CD4-positive, alpha-beta memory T cell (primary cell): Measurements from ENCODE around the gene PLCD3. TPM values are rescaled to one million over a fixed set of nuclear protein-coding genes. Genes with fewer than 3 reads are reported as not detected.

ENCODE experiments used
- CTCF ChIA-PET: fragments of 350-600 bp; sonication (Branson Sonifier 250); formaldehyde crosslinking; loops from one replicate; lab custom pipeline; 2021; ENCODE audit warnings: inconsistent platforms; ENCODE audit not compliant: partially characterized antibody; lab: Charles Lee
- POLR2A ChIA-PET: fragments of 350-600 bp; sonication (Branson Sonifier 250); formaldehyde crosslinking; loops from one replicate; lab custom pipeline; 2021; ENCODE audit not compliant: partially characterized antibody; lab: Charles Lee
- DNase-seq, 5 donors: peaks; one replicate each; pipeline versions ENCODE4 v3.0.0 to v3.0.0-alpha.2; 2020 to 2022; ENCODE audit warnings: mixed read lengths in 1 of 5
- H3K27ac ChIP-seq: one replicate; pipeline ENCODE4 v1.7.0; 2013; ENCODE audit warnings: low read depth, low read length
- H3K27me3 ChIP-seq: 2 replicates; pipeline ENCODE4 v1.7.0; 2013; ENCODE audit warnings: mild to moderate bottlenecking, low read length, moderate library complexity; ENCODE audit not compliant: insufficient read depth
- H3K36me3 ChIP-seq: 2 replicates; pipeline ENCODE4 v1.7.0; 2013; ENCODE audit warnings: mild to moderate bottlenecking, low read length, moderate library complexity; ENCODE audit not compliant: insufficient read depth
- H3K4me1 ChIP-seq: 2 replicates; pipeline ENCODE4 v1.7.0; 2013; ENCODE audit warnings: mild to moderate bottlenecking, low read length, moderate library complexity; ENCODE audit not compliant: insufficient read depth
- H3K4me3 ChIP-seq, 2 donors: one replicate each; pipeline ENCODE4 v1.7.0; 2013; ENCODE audit warnings: low read length in 2 of 2, mild to moderate bottlenecking in 1 of 2
- H3K9me3 ChIP-seq, 2 donors: one replicate each; pipeline ENCODE4 v1.7.0; 2013; ENCODE audit warnings: low read length in 2 of 2, control low read depth in 1 of 2; ENCODE audit not compliant: control insufficient read depth in 1 of 2
- H3K27ac Mint-ChIP-seq, 7 donors: one replicate each; pipeline ENCODE4 v1.8.0; 2020 to 2021; ENCODE audit warnings: mixed read lengths in 7 of 7, mild to moderate bottlenecking in 6 of 7, inconsistent platforms in 3 of 7, moderate library complexity in 3 of 7
- H3K27me3 Mint-ChIP-seq, 2 donors: one replicate each; pipeline ENCODE4 v1.8.0; 2020 to 2021; ENCODE audit warnings: mixed read lengths in 2 of 2
- H3K36me3 Mint-ChIP-seq, 2 donors: one replicate each; pipeline ENCODE4 v1.8.0; 2020 to 2021; ENCODE audit warnings: mixed read lengths in 2 of 2, inconsistent platforms in 1 of 2, mild to moderate bottlenecking in 1 of 2
- H3K4me1 Mint-ChIP-seq, 4 donors: one replicate each; pipeline ENCODE4 v1.8.0; 2020 to 2021; ENCODE audit warnings: mixed read lengths in 4 of 4, mild to moderate bottlenecking in 1 of 4
- H3K4me3 Mint-ChIP-seq, 8 donors: one replicate each; pipeline ENCODE4 v1.8.0; 2020 to 2021; ENCODE audit warnings: mixed read lengths in 8 of 8, mild to moderate bottlenecking in 7 of 8, moderate library complexity in 6 of 8, inconsistent platforms in 3 of 8
- H3K9me3 Mint-ChIP-seq, 8 donors: one replicate each; pipeline ENCODE4 v1.8.0; 2020 to 2021; ENCODE audit warnings: mixed read lengths in 8 of 8, mild to moderate bottlenecking in 5 of 8, inconsistent platforms in 3 of 8, moderate library complexity in 1 of 8
- intact Hi-C: fragments of 100-400 bp; cut with micrococcal nuclease; formaldehyde crosslinking; loops from one replicate; pipeline ENCODE4 v1.15.1; 2023
- polyA plus RNA-seq, 2 donors: library from polyadenylated mRNA; unstranded; fragments of 300-500 nt; fragmentation: Illumina TruSeq; gene quantifications; one replicate each; pipeline ENCODE4 v1.2.3, GENCODE V29; 2021
- total RNA-seq, 2 experiments: library from RNA; stranded (reverse); gene quantifications; one replicate each; pipeline ENCODE4 v1.2.3, GENCODE V29; 2021

Gene PLCD3
- total and polyA plus RNA-seq, 4 experiments from 2014 or later = 0.30 to 6.0 (median 2.3) TPM

- Mint-ChIP-seq H3K4me3 (peak overlapping the region; percentile 21 to 93 (median 58)), H3K27ac (peak overlapping the region; percentile 53 to 100 (median 91)), H3K9me3 (peaks cover 0 to 17% (median 0%) of the 10 kb centered on the region in 8 donors), H3K36me3 (peaks cover 0 to 27% of the 10 kb centered on the region in 2 donors), H3K4me1 (peaks cover 23 to 62% (median 34%) of the 10 kb centered on the region in 4 donors), H3K27me3 (peaks cover 1 to 5% of the 10 kb centered on the region in 2 donors)
- H3K4me1 ChIP-seq = peaks cover 45% of the 10 kb centered on the region
- no peaks in the 10 kb centered on the region for H3K27me3 ChIP-seq
- H3K36me3 ChIP-seq = no peaks in the 10 kb centered on the region
- H3K4me3 ChIP-seq = peak overlapping the region; percentile 1 to 4
- ChIA-PET POLR2A (interaction anchor here (0.5 to 10.3 kb wide), 15 partner anchors 8 to 169 kb away, joined by 3 to 865 read pairs (median 16); partner anchors contain the start of genes ACBD4, FMNL1, HEXIM2 and MAP3K14), CTCF (interaction anchor here (0.7 to 22.4 kb wide), 15 partner anchors 10 to 142 kb away, joined by 3 to 552 read pairs (median 5); partner anchors contain the start of genes ACBD4, HEXIM2 and PLCD3)
- no peak for DNase-seq
- H3K9me3 ChIP-seq = no peaks in the 10 kb centered on the region
- H3K27ac ChIP-seq = peak overlapping the region; percentile 88
- intact Hi-C loops = no loop called here
Observed at GRCh38 chr17:45150911-45151809, 18.8 kb upstream of the PLCD3 start.

GRCh38 chr17:45149669-45150664 lies 17.7 kb upstream of the PLCD3 start:
- Mint-ChIP-seq H3K36me3 (peaks cover 0 to 25% of the 10 kb centered on the region in 2 donors), H3K4me1 (peaks cover 24 to 60% (median 37%) of the 10 kb centered on the region in 4 donors), H3K27me3 (peaks cover 1 to 5% of the 10 kb centered on the region in 2 donors), H3K27ac (peak overlapping the region; percentile 98 to 100 (median 100)), H3K9me3 (peaks cover 0 to 17% (median 0%) of the 10 kb centered on the region in 8 donors), H3K4me3 (peak overlapping the region; percentile 93 to 99 (median 96))
- POLR2A ChIA-PET = interaction anchor here (0.9 to 10.3 kb wide), 26 partner anchors 9 to 171 kb away, joined by 3 to 865 read pairs (median 8); partner anchors contain the start of genes ACBD4, DCAKD, FMNL1 and HEXIM2
- CTCF ChIA-PET = interaction anchor here (0.5 to 22.4 kb wide), 15 partner anchors 12 to 273 kb away, joined by 3 to 552 read pairs (median 5); partner anchors contain the start of genes ACBD4, HEXIM2, MAP3K14 and PLCD3
- H3K9me3 ChIP-seq = no peaks in the 10 kb centered on the region
- H3K27ac ChIP-seq = peak overlapping the region; percentile 88
- DNase-seq = peak in 4 of 5 donors; percentile 26 to 83 (median 38)
- peaks cover 44% of the 10 kb centered on the region for H3K4me1 ChIP-seq
- intact Hi-C loops = loop anchor here (2.0 kb wide), 3 partner anchors 23 to 89 kb away; partner anchors contain the start of gene NMT1
- no peaks in the 10 kb centered on the region for H3K27me3 ChIP-seq
- H3K4me3 ChIP-seq = peak overlapping the region; percentile 65 to 90
- no peaks in the 10 kb centered on the region for H3K36me3 ChIP-seq

GRCh38 chr17:45149037-45149668 lies 16.8 kb upstream of the PLCD3 start:
- CTCF ChIA-PET = interaction anchor here (0.8 to 22.4 kb wide), 15 partner anchors 12 to 167 kb away, joined by 3 to 552 read pairs (median 6); partner anchors contain the start of genes ACBD4, HEXIM2, MAP3K14 and NMT1
- peaks cover 26 to 60% (median 40%) of the 10 kb centered on the region in 4 donors for H3K4me1 Mint-ChIP-seq

GRCh38 chr17:45148183-45149036 lies 16.1 kb upstream of the PLCD3 start, which contains the start of gene HEXIM1:
Gene HEXIM1, plus strand, starts transcription at chr17:45148475. Its CDS starts 716 bp downstream, at chr17:45149191.
- Histone ChIP-seq H3K4me3 (peak within 1 kb of the TSS; percentile 90 to 95), H3K27me3 (no peaks in the 10 kb centered on the region), H3K36me3 (no peaks in the 10 kb centered on the region), H3K4me1 (peaks cover 59% of the 10 kb centered on the region), H3K27ac (peak within 1 kb of the TSS; percentile 88), H3K9me3 (no peaks in the 10 kb centered on the region)
- DNase-seq = peak; percentile 99 to 100 (median 99)
- ChIA-PET CTCF (interaction anchor here (0.6 to 22.4 kb wide), 14 partner anchors 13 to 122 kb away, joined by 3 to 552 read pairs (median 6); partner anchors contain the start of genes ACBD4, HEXIM2, NMT1 and PLCD3), POLR2A (interaction anchor here (0.6 to 10.3 kb wide), 31 partner anchors 13 to 896 kb away, joined by 3 to 865 read pairs (median 6); partner anchors contain the start of genes ACBD4, DCAKD, FMNL1 and HEXIM2)
- Mint-ChIP-seq H3K36me3 (peaks cover 0 to 25% of the 10 kb centered on the region in 2 donors), H3K9me3 (peaks cover 0 to 17% (median 0%) of the 10 kb centered on the region in 8 donors), H3K4me1 (peaks cover 26 to 61% (median 44%) of the 10 kb centered on the region in 4 donors), H3K27ac (peak within 1 kb of the TSS; percentile 98 to 100 (median 100)), H3K4me3 (peak within 1 kb of the TSS; percentile 93 to 99 (median 96)), H3K27me3 (peaks cover 1 to 5% of the 10 kb centered on the region in 2 donors)
- intact Hi-C loops = loop anchor here (1.0 to 2.0 kb wide), 7 partner anchors 13 to 99 kb away; partner anchors contain the start of genes ACBD4, HEXIM2 and NMT1

More at GRCh38 chr17:45149037-45149668, 16.8 kb upstream of the PLCD3 start:
- intact Hi-C loops = loop anchor here (2.0 kb wide), 3 partner anchors 24 to 88 kb away; partner anchors contain the start of gene NMT1
- Mint-ChIP-seq H3K9me3 (peaks cover 0 to 17% (median 0%) of the 10 kb centered on the region in 8 donors), H3K27me3 (peaks cover 1 to 5% of the 10 kb centered on the region in 2 donors), H3K36me3 (peaks cover 0 to 25% of the 10 kb centered on the region in 2 donors), H3K27ac (peak overlapping the region; percentile 98 to 100 (median 100)), H3K4me3 (peak overlapping the region; percentile 93 to 99 (median 96))
- peak; percentile 64 to 80 (median 67) for DNase-seq
- no peaks in the 10 kb centered on the region for H3K27me3 ChIP-seq
- POLR2A ChIA-PET = interaction anchor here (0.6 to 10.3 kb wide), 34 partner anchors 8 to 897 kb away, joined by 3 to 865 read pairs (median 6); partner anchors contain the start of genes ACBD4, DCAKD, FMNL1 and HEXIM2
- peak overlapping the region; percentile 65 to 90 for H3K4me3 ChIP-seq
- H3K36me3 ChIP-seq = no peaks in the 10 kb centered on the region
- H3K27ac ChIP-seq = peak overlapping the region; percentile 88
- peaks cover 52% of the 10 kb centered on the region for H3K4me1 ChIP-seq
- H3K9me3 ChIP-seq = no peaks in the 10 kb centered on the region

GRCh38 chr17:45147581-45148182 lies 15.4 kb upstream of the PLCD3 start:
- ChIA-PET CTCF (interaction anchor here (0.6 to 22.4 kb wide), 8 partner anchors 12 to 87 kb away, joined by 3 to 552 read pairs (median 6); partner anchors contain the start of genes ACBD4, HEXIM2, NMT1 and PLCD3), POLR2A (interaction anchor here (0.6 to 10.3 kb wide), 20 partner anchors 12 to 168 kb away, joined by 3 to 865 read pairs (median 11); partner anchors contain the start of genes ACBD4, DCAKD, FMNL1 and HEXIM2)
- Mint-ChIP-seq H3K36me3 (peaks cover 0 to 25% of the 10 kb centered on the region in 2 donors), H3K4me1 (peaks cover 26 to 66% (median 47%) of the 10 kb centered on the region in 4 donors), H3K27ac (peak overlapping the region; percentile 98 to 100 (median 100)), H3K9me3 (peaks cover 0 to 17% (median 0%) of the 10 kb centered on the region in 8 donors), H3K27me3 (peaks cover 1 to 5% of the 10 kb centered on the region in 2 donors), H3K4me3 (peak overlapping the region; percentile 93 to 99 (median 96))
- intact Hi-C loops = loop anchor here (1.0 to 2.0 kb wide), 7 partner anchors 12 to 100 kb away; partner anchors contain the start of genes ACBD4, HEXIM2 and NMT1
- peak; percentile 83 to 89 (median 87) for DNase-seq
- Histone ChIP-seq H3K9me3 (no peaks in the 10 kb centered on the region), H3K27ac (peak overlapping the region; percentile 85), H3K4me1 (peaks cover 59% of the 10 kb centered on the region), H3K36me3 (no peaks in the 10 kb centered on the region), H3K4me3 (peak overlapping the region; percentile 62 to 95), H3K27me3 (no peaks in the 10 kb centered on the region)
